GM19468 (cell line): ENCODE measurements around the gene TMEM132D.

Experiments
- ATAC-seq: cut with Tn5 transposase; IDR thresholded peaks from one replicate; pipeline ENCODE4 v1.9.1; 2021; ENCODE audit warnings: mild to moderate bottlenecking, moderate library complexity, moderate number of reproducible peaks; ENCODE audit not compliant: unreplicated experiment; ENCODE audit errors: extremely low read depth

TMEM132D gene

GRCh38 chr12:129607301-129607700 is 296.5 kb downstream of the TMEM132D start:
- ATAC-seq: no peak

GRCh38 chr12:129606239-129606638 is 297.6 kb downstream of the TMEM132D start:
- ATAC-seq: no peak

- no peak for ATAC-seq
Observed at GRCh38 chr12:129605666-129606065, 298.2 kb downstream of the TMEM132D start.

- ATAC-seq: no peak
Observed at GRCh38 chr12:129604506-129604905, 299.3 kb downstream of the TMEM132D start.

- ATAC-seq: no peak
Observed at GRCh38 chr12:129599406-129599805, 304.4 kb downstream of the TMEM132D start.

GRCh38 chr12:129594098-129594497 is 309.7 kb downstream of the TMEM132D start:
- no peak for ATAC-seq

- ATAC-seq: no peak
Observed at GRCh38 chr12:129592449-129592848, 311.4 kb downstream of the TMEM132D start.

- ATAC-seq: no peak
Observed at GRCh38 chr12:129589503-129589902, 314.3 kb downstream of the TMEM132D start.

GRCh38 chr12:129588142-129588541 is 315.7 kb downstream of the TMEM132D start:
- no peak for ATAC-seq

GRCh38 chr12:129585296-129585695 is 318.5 kb downstream of the TMEM132D start:
- ATAC-seq: no peak

GRCh38 chr12:129579879-129580278 is 323.9 kb downstream of the TMEM132D start:
- no peak for ATAC-seq

- no peak for ATAC-seq
Observed at GRCh38 chr12:129571901-129572494, 331.8 kb downstream of the TMEM132D start.

- no peak for ATAC-seq
Observed at GRCh38 chr12:129570796-129571400, 332.9 kb downstream of the TMEM132D start.

- no peak for ATAC-seq
Observed at GRCh38 chr12:129566800-129567199, 337.0 kb downstream of the TMEM132D start.

GRCh38 chr12:129564768-129565167 is 339.1 kb downstream of the TMEM132D start:
- ATAC-seq: no peak

- no peak for ATAC-seq
Observed at GRCh38 chr12:129563266-129563665, 340.6 kb downstream of the TMEM132D start.

- ATAC-seq: no peak
Observed at GRCh38 chr12:129561304-129561703, 342.5 kb downstream of the TMEM132D start.

GRCh38 chr12:129559776-129560175 is 344.0 kb downstream of the TMEM132D start:
- no peak for ATAC-seq

GRCh38 chr12:129558036-129558435 is 345.8 kb downstream of the TMEM132D start:
- no peak for ATAC-seq

GRCh38 chr12:129556082-129556481 is 347.7 kb downstream of the TMEM132D start:
- no peak for ATAC-seq

- ATAC-seq: no peak
Observed at GRCh38 chr12:129552996-129553750, 350.7 kb downstream of the TMEM132D start.
